ENCODE results near the gene SLC25A39. TPM values are rescaled to one million over a fixed set of nuclear protein-coding genes. Genes with fewer than 3 reads are reported as not detected.

Gene SLC25A39
- total RNA-seq, 1 donor from 2014 or later = 76.8 TPM

- DNase-seq = peak; percentile 84
- H3K27me3 ChIP-seq = no peaks in the 10 kb centered on the region
- ATAC-seq = peak; percentile 91
- peak within 1 kb of the TSS; percentile 60 for H3K4me3 ChIP-seq
- intact Hi-C loops (cut with DNase I) = no loop called here
- H3K9me3 ChIP-seq = no peaks in the 10 kb centered on the region
- H3K4me1 ChIP-seq = peaks cover 12% of the 10 kb centered on the region
- no peak within 1 kb of the TSS for H3K27ac ChIP-seq
- no peaks in the 10 kb centered on the region for H3K36me3 ChIP-seq
- TF ChIP-seq CTCF (IDR thresholded peaks at IDR 0.05) = peak; percentile 61
These were observed 39.1 kb upstream of the SLC25A39 start, which contains the start of gene FAM171A2 for GRCh38 chr17:44363613-44364159. Gene FAM171A2 (minus strand): TSS chr17:44363853. CDS start chr17:44363714, 139 bp downstream.

GRCh38 chr17:44362949-44363612, 38.5 kb upstream of the SLC25A39 start:
- ATAC-seq (peak; percentile 10), DNase-seq (peak; percentile 64)
- Histone ChIP-seq H3K9me3 (no peaks in the 10 kb centered on the region), H3K36me3 (no peaks in the 10 kb centered on the region), H3K27me3 (no peaks in the 10 kb centered on the region), H3K4me1 (peaks cover 12% of the 10 kb centered on the region), H3K4me3 (peak overlapping the region; percentile 60), H3K27ac (no peak overlapping the region)
- intact Hi-C loops (cut with DNase I) = no loop called here
- TF ChIP-seq CTCF (IDR thresholded peaks at IDR 0.05) = no peak

DNA sequence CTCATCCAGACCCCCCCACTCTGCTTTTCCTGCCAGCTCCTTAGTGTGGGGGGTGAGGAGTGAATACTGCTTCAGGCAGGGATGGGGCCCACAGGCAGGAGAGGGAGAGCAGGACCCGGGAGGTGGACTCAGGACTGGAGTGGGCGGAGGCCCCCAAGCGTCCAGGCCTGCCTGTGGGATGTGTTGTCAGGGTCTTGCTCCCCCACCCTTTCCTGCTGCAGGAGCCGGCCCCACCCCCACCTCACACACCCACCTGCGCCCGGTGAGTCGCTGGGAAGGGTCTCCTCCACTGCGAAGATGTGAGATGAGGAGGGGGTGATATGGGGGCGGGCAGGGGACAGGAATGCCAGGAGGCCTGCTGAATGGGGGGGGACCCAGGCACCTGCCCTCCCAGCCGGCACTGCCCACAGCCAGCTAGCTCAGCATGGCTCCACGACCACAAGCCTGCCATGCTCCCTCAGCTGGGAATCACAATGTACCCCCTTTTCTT, 37.9 kb upstream of the SLC25A39 start:
- H3K9me3 ChIP-seq = no peaks in the 10 kb centered on the region
- intact Hi-C loops (cut with DNase I) = no loop called here
- H3K27ac ChIP-seq = no peak overlapping the region
- DNase-seq = no peak
- peaks cover 12% of the 10 kb centered on the region for H3K4me1 ChIP-seq
- no peaks in the 10 kb centered on the region for H3K36me3 ChIP-seq
- peak overlapping the region; percentile 60 for H3K4me3 ChIP-seq
- H3K27me3 ChIP-seq = no peaks in the 10 kb centered on the region
- ATAC-seq = no peak
- TF ChIP-seq CTCF (IDR thresholded peaks at IDR 0.05) = no peak

DNA sequence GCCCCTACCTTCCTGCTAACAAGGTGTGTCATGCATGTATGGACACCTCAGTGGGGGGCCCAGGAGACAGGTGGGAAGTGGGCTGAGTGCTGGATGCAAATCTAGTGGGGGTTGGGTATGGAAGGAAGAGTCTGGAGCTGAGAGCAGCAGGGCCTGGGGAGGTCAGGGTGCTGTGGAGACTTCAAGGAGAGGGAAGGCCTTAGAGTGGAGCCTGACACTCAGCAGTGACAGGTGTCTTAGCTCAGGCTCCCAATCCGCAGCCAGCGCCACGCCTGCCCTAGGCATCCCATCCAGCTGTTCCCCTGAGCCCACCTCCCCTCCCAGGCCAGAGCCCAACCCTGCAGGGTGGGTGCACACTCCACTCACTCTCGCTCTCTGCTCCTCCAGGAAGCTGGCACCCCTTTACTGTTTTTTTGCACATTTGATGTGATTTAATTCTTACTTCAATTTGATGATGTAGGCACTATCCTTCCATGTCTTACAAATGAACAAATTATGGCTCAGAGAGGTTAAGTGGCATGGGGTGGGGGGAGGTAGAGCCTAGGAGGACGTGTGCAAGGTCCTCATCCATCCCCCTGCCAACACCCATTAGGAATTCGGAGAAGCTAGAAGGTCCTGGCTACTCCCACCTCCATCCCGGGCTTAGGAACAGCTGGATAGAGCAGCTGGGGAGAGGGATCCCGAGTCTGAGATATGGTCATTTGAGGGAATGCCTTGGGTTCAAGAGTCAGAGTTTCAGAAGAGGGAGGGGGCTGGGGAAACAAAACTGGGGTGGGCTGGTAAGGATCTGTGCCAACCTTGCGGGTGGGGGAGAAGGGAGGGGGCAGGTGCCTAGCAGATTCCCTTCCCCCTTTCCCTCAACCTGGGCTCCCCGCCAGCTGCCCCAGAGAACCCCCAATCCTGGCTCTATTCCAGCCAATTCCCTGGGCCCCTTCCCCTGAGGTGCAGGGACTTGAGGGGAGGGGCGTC, 37.0 kb upstream of the SLC25A39 start:
- no peak for DNase-seq

More for the DNA sequence above, 37.0 kb upstream of the SLC25A39 start:
- no peak for TF ChIP-seq CTCF (IDR thresholded peaks at IDR 0.05)
- Histone ChIP-seq H3K27ac (no peak overlapping the region), H3K4me1 (peaks cover 12% of the 10 kb centered on the region), H3K27me3 (no peaks in the 10 kb centered on the region), H3K4me3 (no peak overlapping the region), H3K9me3 (no peaks in the 10 kb centered on the region), H3K36me3 (no peaks in the 10 kb centered on the region)
- ATAC-seq = no peak
- intact Hi-C loops (cut with DNase I) = no loop called here

All from upper lobe of right lung (tissue), 1 donor.